SU-DHL-6 (cell line): Measurements from ENCODE around the gene RAMP3.

ENCODE experiments used
- CTCF ChIP-seq: fragments of 200-600 bp; sonication (generic); IDR thresholded peaks from one replicate; pipeline ENCODE4 v1.5.1; 2017; ENCODE audit warnings: antibody characterized with exemption, mild to moderate bottlenecking, low read length, moderate library complexity; ENCODE audit not compliant: insufficient read depth, poor library complexity, severe bottlenecking
- EZH2phosphoT487 ChIP-seq: fragments of 200-600 bp; sonication (generic), shearing (Covaris generic); conservative IDR thresholded peaks from 2 replicates; pipeline ENCODE4 v1.6.1; 2018; ENCODE audit warnings: mild to moderate bottlenecking, antibody characterized with exemption, low read length, moderate library complexity, mixed read lengths

GRCh38 chr7:45202625-45203024 lies 45.0 kb downstream of the RAMP3 start:
- no peak for TF ChIP-seq CTCF
- no peak for TF ChIP-seq EZH2phosphoT487
